IPS-18a (cell line): ENCODE results near the gene LAD1.

Source experiments
- H3K27ac ChIP-seq: one replicate; pipeline ENCODE4 v1.5.1; 2013; ENCODE audit warnings: low read length
- H3K27me3 ChIP-seq: one replicate; pipeline ENCODE4 v1.6.1; 2013; ENCODE audit warnings: mild to moderate bottlenecking, low read length; ENCODE audit not compliant: control insufficient read depth, insufficient read depth
- H3K36me3 ChIP-seq: one replicate; pipeline ENCODE4 v1.6.1; 2013; ENCODE audit warnings: low read depth, low read length; ENCODE audit not compliant: control insufficient read depth
- H3K4me1 ChIP-seq: one replicate; pipeline ENCODE4 v1.6.1; 2013; ENCODE audit warnings: low read depth, low read length; ENCODE audit not compliant: control insufficient read depth
- H3K4me3 ChIP-seq: one replicate; pipeline ENCODE4 v1.5.1; 2013; ENCODE audit warnings: low read length
- H3K9ac ChIP-seq: one replicate; pipeline ENCODE4 v1.6.1; 2013; ENCODE audit warnings: mild to moderate bottlenecking, low read length, moderate library complexity
- H3K9me3 ChIP-seq: one replicate; pipeline ENCODE4 v1.6.1; 2013; ENCODE audit warnings: low read depth, low read length; ENCODE audit not compliant: control insufficient read depth

The LAD1 gene

GRCh38 chr1:201399018-201399351 is at the start of gene LAD1:
Gene LAD1 (minus strand): TSS chr1:201399324. CDS start chr1:201399306, 18 bp downstream.
- Histone ChIP-seq H3K9me3 (no peaks in the 10 kb centered on the region), H3K9ac (peak within 1 kb of the TSS; percentile 69), H3K27me3 (peaks cover 31% of the 10 kb centered on the region), H3K4me1 (peaks cover 10% of the 10 kb centered on the region), H3K36me3 (no peaks in the 10 kb centered on the region), H3K4me3 (peak within 1 kb of the TSS; percentile 62), H3K27ac (no peak within 1 kb of the TSS)

DNA sequence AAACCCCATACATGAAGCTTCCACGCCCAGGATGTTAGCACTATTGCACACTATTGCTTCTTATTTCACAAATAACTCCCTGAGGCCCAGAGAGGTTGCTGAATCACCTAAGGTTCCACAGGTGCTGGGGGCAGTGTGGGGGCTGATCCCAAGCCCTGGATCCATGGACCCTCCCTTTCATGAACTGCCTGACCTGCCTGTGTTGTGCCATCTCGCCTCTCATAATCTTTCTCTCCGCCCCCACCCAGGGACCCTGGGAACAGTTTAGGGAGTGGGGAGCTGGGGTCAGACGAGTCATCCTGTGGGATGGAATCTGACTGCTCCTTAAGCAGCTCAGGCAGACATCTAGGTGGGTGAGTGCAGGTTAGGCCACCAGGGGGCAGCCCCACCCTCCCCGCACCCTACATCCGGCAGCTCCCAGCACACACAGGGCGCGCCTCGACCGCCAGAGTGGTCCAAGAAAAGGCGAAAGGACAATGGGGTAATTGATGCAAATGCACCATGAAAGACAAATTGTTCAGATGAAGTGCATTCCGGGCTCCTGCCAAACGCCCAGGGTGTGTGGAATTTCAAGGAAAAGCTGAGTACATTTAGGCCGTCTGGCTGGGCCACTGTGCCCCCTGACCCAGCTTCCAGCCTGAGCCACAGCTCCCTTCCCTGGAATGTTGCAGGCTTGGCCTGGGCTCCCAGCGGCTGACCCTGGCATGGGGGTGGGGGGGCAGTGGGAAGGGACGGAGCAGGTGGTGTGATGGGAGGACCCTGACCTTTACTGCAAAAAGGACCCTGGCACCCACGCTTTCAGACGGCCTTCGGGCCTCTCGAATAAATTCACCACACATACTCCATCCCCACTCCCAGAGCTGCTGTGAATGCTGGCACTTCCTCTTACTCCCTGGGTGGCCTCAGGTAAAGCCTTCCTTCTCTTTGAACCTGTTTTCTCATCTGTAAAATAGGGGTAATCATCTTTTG is 49.1 kb upstream of the LAD1 start:
- H3K36me3 ChIP-seq: no peaks in the 10 kb centered on the region
- H3K27ac ChIP-seq: no peak overlapping the region
- peaks cover 25% of the 10 kb centered on the region for H3K4me1 ChIP-seq
- H3K27me3 ChIP-seq: no peaks in the 10 kb centered on the region
- no peak overlapping the region for H3K9ac ChIP-seq
- peak overlapping the region; percentile 6 for H3K4me3 ChIP-seq
- H3K9me3 ChIP-seq: no peaks in the 10 kb centered on the region

DNA sequence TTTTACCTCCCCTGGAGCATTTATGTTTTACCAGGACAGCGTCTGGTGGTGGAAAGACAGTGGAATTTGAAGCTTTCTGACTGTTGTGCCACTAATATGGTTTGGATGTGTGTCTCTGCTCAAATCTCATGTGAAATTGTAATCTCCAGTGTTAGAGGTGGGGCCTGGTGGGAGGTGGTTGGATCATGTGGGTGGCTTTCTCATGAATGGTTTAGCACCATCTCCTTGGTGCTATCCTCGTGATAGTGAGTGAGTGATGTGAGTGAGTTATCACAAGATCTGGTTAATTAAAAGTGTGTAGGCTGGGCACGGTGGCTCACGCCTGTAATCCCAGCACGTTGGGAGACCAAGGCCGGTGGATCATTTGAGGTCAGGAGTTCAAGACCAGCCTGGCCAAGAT is 46.2 kb upstream of the LAD1 start:
- Histone ChIP-seq H3K36me3 (no peaks in the 10 kb centered on the region), H3K27ac (no peak overlapping the region), H3K4me3 (no peak overlapping the region), H3K27me3 (no peaks in the 10 kb centered on the region), H3K9ac (no peak overlapping the region), H3K4me1 (peaks cover 20% of the 10 kb centered on the region), H3K9me3 (no peaks in the 10 kb centered on the region)

DNA sequence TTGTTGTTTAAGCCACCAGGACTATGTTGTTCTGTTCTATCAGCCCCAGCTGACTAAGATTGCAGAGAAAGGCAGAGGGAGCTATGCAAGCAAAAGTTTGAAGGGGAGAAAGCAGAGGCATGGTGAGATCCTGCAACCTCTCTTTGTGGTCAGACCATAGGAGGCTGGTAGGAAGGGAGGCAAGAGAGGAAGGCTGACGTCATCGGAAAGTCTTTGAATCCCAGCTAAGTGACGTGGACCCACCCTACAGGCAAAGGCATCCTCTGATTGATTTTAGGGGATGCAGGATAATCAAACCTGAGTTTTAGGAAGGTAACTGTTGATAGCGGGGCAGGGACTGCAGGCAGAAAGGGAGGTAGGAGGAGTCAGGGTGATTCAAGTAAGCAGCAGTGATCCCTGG is 45.7 kb upstream of the LAD1 start:
- peaks cover 20% of the 10 kb centered on the region for H3K4me1 ChIP-seq
- H3K4me3 ChIP-seq: no peak overlapping the region
- no peak overlapping the region for H3K9ac ChIP-seq
- H3K27ac ChIP-seq: no peak overlapping the region
- H3K27me3 ChIP-seq: no peaks in the 10 kb centered on the region
- no peaks in the 10 kb centered on the region for H3K36me3 ChIP-seq
- no peaks in the 10 kb centered on the region for H3K9me3 ChIP-seq

DNA sequence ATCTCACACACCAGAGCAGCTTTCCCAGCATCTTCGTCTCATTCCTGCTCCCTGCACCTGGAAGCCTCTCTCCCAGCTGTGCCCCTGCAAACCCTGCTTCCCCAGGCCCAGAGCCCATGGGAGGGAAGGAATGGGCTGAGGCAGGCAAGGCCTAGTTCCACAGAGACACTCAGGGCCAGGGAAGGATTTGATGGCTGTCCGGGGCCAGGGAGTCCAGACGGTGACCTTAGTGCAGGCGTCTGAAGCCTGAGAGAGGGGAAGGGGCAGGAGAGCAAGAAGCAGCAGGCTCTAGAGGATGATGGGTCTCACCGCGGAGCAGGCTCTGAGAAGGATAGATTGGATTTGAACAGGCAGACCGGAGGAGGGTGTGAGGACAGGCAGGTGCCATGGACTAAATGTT is 44.6 kb upstream of the LAD1 start:
- H3K36me3 ChIP-seq: no peaks in the 10 kb centered on the region
- H3K4me1 ChIP-seq: peaks cover 15% of the 10 kb centered on the region
- H3K27me3 ChIP-seq: no peaks in the 10 kb centered on the region
- no peaks in the 10 kb centered on the region for H3K9me3 ChIP-seq
- H3K27ac ChIP-seq: no peak overlapping the region
- H3K9ac ChIP-seq: no peak overlapping the region
- no peak overlapping the region for H3K4me3 ChIP-seq

DNA sequence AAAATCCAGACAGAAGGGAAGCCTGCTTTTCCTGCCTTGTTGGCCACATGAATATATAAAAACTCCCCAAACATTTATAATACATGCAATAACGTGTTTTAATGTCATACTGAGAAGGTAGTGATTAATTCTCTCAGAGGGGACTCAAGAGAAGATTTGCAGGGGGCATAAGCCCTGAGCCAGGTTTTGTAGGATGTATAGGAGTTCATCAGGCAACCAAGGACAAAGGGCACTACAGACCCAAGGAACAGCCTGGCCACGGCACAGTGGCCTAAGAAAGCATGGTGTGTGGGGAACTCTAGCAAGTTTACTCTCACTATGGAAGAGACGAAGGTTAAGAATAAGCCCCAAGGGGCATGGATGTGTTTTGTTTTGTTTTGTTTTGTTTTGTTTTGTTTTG is 37.8 kb upstream of the LAD1 start:
- H3K27me3 ChIP-seq: no peaks in the 10 kb centered on the region
- no peaks in the 10 kb centered on the region for H3K36me3 ChIP-seq
- H3K4me1 ChIP-seq: no peaks in the 10 kb centered on the region
- no peak overlapping the region for H3K9ac ChIP-seq
- H3K9me3 ChIP-seq: no peaks in the 10 kb centered on the region
- H3K4me3 ChIP-seq: no peak overlapping the region
- H3K27ac ChIP-seq: no peak overlapping the region

DNA sequence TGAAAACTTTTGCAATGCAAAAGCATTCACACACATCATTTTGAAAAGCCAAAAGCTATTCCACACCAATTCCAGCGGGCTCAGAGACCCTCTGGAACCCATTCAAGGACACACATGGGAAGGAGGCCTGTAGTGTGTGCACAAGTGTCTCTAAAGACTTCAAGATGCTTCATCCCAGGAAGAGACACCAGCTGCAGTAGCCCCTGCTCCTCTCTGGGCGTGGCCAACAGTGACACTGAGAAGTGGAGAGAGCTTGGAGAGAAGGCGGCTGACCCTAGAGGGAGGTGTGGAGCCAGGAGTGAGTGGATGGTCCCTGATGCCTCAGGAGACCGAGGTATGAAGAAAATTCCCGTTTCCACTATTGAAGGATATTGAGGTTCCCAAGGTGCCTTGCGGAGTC is 37.3 kb upstream of the LAD1 start:
- Histone ChIP-seq H3K9ac (no peak overlapping the region), H3K4me1 (no peaks in the 10 kb centered on the region), H3K27me3 (no peaks in the 10 kb centered on the region), H3K27ac (no peak overlapping the region), H3K36me3 (no peaks in the 10 kb centered on the region), H3K9me3 (no peaks in the 10 kb centered on the region), H3K4me3 (no peak overlapping the region)

GRCh38 chr1:201434266-201434665 is 35.1 kb upstream of the LAD1 start:
- no peaks in the 10 kb centered on the region for H3K36me3 ChIP-seq
- H3K27me3 ChIP-seq: no peaks in the 10 kb centered on the region
- H3K27ac ChIP-seq: no peak overlapping the region
- H3K4me1 ChIP-seq: no peaks in the 10 kb centered on the region
- no peak overlapping the region for H3K4me3 ChIP-seq
- H3K9me3 ChIP-seq: no peaks in the 10 kb centered on the region
- H3K9ac ChIP-seq: no peak overlapping the region

GRCh38 chr1:201433609-201434008 is 34.5 kb upstream of the LAD1 start:
- no peak overlapping the region for H3K9ac ChIP-seq
- no peaks in the 10 kb centered on the region for H3K27me3 ChIP-seq
- no peak overlapping the region for H3K4me3 ChIP-seq

GRCh38 chr1:201430776-201431175 is 31.7 kb upstream of the LAD1 start:
- Histone ChIP-seq H3K36me3 (no peaks in the 10 kb centered on the region), H3K27ac (no peak overlapping the region), H3K9me3 (no peaks in the 10 kb centered on the region), H3K27me3 (no peaks in the 10 kb centered on the region), H3K9ac (no peak overlapping the region), H3K4me3 (no peak overlapping the region), H3K4me1 (no peaks in the 10 kb centered on the region)

More at GRCh38 chr1:201433609-201434008, 34.5 kb upstream of the LAD1 start:
- H3K4me1 ChIP-seq: no peaks in the 10 kb centered on the region
- H3K9me3 ChIP-seq: no peaks in the 10 kb centered on the region
- H3K27ac ChIP-seq: no peak overlapping the region
- no peaks in the 10 kb centered on the region for H3K36me3 ChIP-seq

GRCh38 chr1:201429736-201430501 is 30.8 kb upstream of the LAD1 start:
- no peaks in the 10 kb centered on the region for H3K27me3 ChIP-seq
- H3K9ac ChIP-seq: no peak overlapping the region
- H3K4me1 ChIP-seq: no peaks in the 10 kb centered on the region
- H3K4me3 ChIP-seq: no peak overlapping the region
- H3K36me3 ChIP-seq: no peaks in the 10 kb centered on the region
- no peak overlapping the region for H3K27ac ChIP-seq
- no peaks in the 10 kb centered on the region for H3K9me3 ChIP-seq
